ENCODE results near the gene DLG2.
"Not testable (repeated sequence)": the region's sequence is repeated elsewhere in the genome, so short reads cannot be mapped to it uniquely, and the experiment has no call there.

Gene DLG2

GRCh38 chr11:84794663-84795443 lies 832.3 kb downstream of the DLG2 start:
- no peak overlapping the region for H3K4me3 ChIP-seq (ENCODE audit: low read depth, low read length)
- TF ChIP-seq CTCF (conservative IDR thresholded peaks at IDR 0.05; ENCODE audit: low read depth, low read length), result no peak
- DNase-seq (ENCODE audit: low read depth), result no peak

- no peak for DNase-seq (ENCODE audit: low read depth)
- H3K4me3 ChIP-seq (ENCODE audit: low read depth, low read length), result no peak overlapping the region
- TF ChIP-seq CTCF (conservative IDR thresholded peaks at IDR 0.05; ENCODE audit: low read depth, low read length), result no peak
These were observed 833.8 kb downstream of the DLG2 start for GRCh38 chr11:84793318-84793717.

- DNase-seq (ENCODE audit: low read depth), result no peak
- H3K4me3 ChIP-seq (ENCODE audit: low read depth, low read length), result no peak overlapping the region
- no peak for TF ChIP-seq CTCF (conservative IDR thresholded peaks at IDR 0.05; ENCODE audit: low read depth, low read length)
These were observed 836.2 kb downstream of the DLG2 start for GRCh38 chr11:84790849-84791427.

- H3K4me3 ChIP-seq (ENCODE audit: low read depth, low read length), result no peak overlapping the region
- DNase-seq (ENCODE audit: low read depth), result no peak
- TF ChIP-seq CTCF (conservative IDR thresholded peaks at IDR 0.05; ENCODE audit: low read depth, low read length), result no peak
These were observed 838.9 kb downstream of the DLG2 start for GRCh38 chr11:84788220-84788619.

GRCh38 chr11:84784158-84784557 lies 843.0 kb downstream of the DLG2 start:
- not testable (repeated sequence) for H3K4me3 ChIP-seq (ENCODE audit: low read depth, low read length); DNase-seq (ENCODE audit: low read depth)

- H3K4me3 ChIP-seq (ENCODE audit: low read depth, low read length), result no peak overlapping the region
- peak; percentile 65 for DNase-seq (ENCODE audit: low read depth)
- TF ChIP-seq CTCF (conservative IDR thresholded peaks at IDR 0.05; ENCODE audit: low read depth, low read length), result peak; percentile 66
These were observed 846.4 kb downstream of the DLG2 start for GRCh38 chr11:84780689-84781293.

GRCh38 chr11:84775503-84775902 lies 851.6 kb downstream of the DLG2 start:
- DNase-seq (ENCODE audit: low read depth), result no peak
- no peak for TF ChIP-seq CTCF (conservative IDR thresholded peaks at IDR 0.05; ENCODE audit: low read depth, low read length)
- no peak overlapping the region for H3K4me3 ChIP-seq (ENCODE audit: low read depth, low read length)

Data from choroid plexus epithelial cell (primary cell).